LNCAP (cell line): ENCODE measurements around the gene DDX39A.

Source experiments
- CTCF ChIP-seq: fragments of 450-650 bp; IDR thresholded peaks from 2 replicates; pipeline ENCODE4 v1.5.1; 2017; ENCODE audit warnings: mild to moderate bottlenecking

Gene DDX39A

GRCh38 chr19:14379294-14380065 lies 39.7 kb downstream of the DDX39A start:
- TF ChIP-seq CTCF, result no peak

GRCh38 chr19:14378890-14379289 lies 40.3 kb downstream of the DDX39A start:
- no peak for TF ChIP-seq CTCF

GRCh38 chr19:14377883-14378328 lies 41.2 kb downstream of the DDX39A start:
- no peak for TF ChIP-seq CTCF

- no peak for TF ChIP-seq CTCF
These were observed 43.4 kb downstream of the DDX39A start for GRCh38 chr19:14375582-14376291.

GRCh38 chr19:14375055-14375581 lies 44.0 kb downstream of the DDX39A start:
- no peak for TF ChIP-seq CTCF

GRCh38 chr19:14371301-14371821 lies 47.8 kb downstream of the DDX39A start:
- TF ChIP-seq CTCF, result no peak

- TF ChIP-seq CTCF, result no peak
These were observed 48.2 kb downstream of the DDX39A start for GRCh38 chr19:14370940-14371280.
